NCI-H345 (cell line): ENCODE data around the gene FAM118B.

ENCODE experiments used
- DNase-seq: peaks from one replicate; lab custom pipeline; 2025; lab: John Stamatoyannopoulos, UW

FAM118B gene

DNA sequence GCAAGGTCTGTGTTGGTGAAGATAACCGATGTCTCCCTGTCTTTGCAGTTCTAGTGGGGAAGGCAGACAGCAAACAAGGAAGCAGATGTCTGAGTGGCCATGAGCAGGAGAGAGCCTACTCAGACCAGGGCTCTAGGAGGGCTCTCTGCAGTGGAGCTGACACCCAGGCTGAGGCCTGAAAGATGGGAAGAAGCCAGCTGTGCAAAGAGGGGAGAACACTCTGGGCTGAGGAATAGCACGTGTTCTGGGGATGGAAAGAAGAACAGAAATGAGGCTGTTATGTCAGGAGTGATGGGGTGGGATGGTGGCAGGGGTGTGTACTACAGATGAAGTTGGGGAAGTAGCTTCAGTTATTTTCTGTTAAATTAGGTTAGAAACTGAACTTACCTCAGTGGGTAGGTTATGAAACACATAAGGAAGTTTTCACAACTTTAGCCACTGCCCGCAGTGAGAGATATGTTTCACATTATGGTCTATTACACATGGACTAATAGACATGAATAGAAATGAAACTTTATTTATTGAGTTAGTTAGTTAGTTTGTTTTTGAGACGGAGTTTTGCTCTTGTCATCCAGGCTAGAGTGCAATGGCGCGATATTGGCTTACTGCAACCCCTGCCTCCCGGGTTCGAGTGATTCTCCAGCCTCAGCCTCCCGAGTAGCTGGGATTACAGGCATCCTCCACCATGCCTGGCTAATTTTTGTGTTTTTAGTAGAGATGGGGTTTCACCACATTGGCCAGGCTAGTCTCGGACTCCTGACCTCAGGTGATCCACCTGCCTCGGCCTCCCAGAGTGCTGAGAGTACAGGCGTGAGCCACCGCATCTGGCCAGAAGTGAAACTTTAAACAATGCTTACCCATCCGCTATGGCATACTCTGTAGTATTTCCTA lies 100.1 kb downstream of the FAM118B start:
- no peak for DNase-seq
